ENCODE data around the gene PLCH2. TPM values are rescaled to one million over a fixed set of nuclear protein-coding genes. Genes with fewer than 3 reads are reported as not detected.

The PLCH2 gene
- polyA plus RNA-seq, 1 donor from 2014 or later, result 5.7 TPM

- Histone ChIP-seq H3K36me3 (ENCODE audit: insufficient read depth, low read length) (no peaks in the 10 kb centered on the region), H3K4me3 (ENCODE audit: low read length) (no peak overlapping the region), H2AFZ (ENCODE audit: low read depth, low read length) (no peak overlapping the region), H3K9me3 (ENCODE audit: low read length) (no peaks in the 10 kb centered on the region), H3K27me3 (ENCODE audit: insufficient read depth, low read depth, low read length) (no peaks in the 10 kb centered on the region), H3K79me2 (replicated peaks; ENCODE audit: insufficient read depth, low read length) (no peaks in the 10 kb centered on the region), H4K20me1 (ENCODE audit: insufficient read depth) (no peaks in the 10 kb centered on the region), H3K4me2 (ENCODE audit: low read length) (no peak overlapping the region), H3K27ac (ENCODE audit: low read length) (no peak overlapping the region), H3K9ac (ENCODE audit: low read length) (no peak overlapping the region), H3K9me2 (ENCODE audit: insufficient read depth, low read length) (no peaks in the 10 kb centered on the region), H3F3A (ENCODE audit: insufficient read depth, low read length, poor library complexity, severe bottlenecking) (no peaks in the 10 kb centered on the region)
- TF ChIP-seq EZH2 (IDR thresholded peaks at IDR 0.05; ENCODE audit: borderline replicate concordance, insufficient read depth, low read length, poor library complexity, severe bottlenecking) (no peak), SMC3 (conservative IDR thresholded peaks at IDR 0.05; ENCODE audit: poor library complexity) (no peak), TAF1 (IDR thresholded peaks at IDR 0.05; ENCODE audit: low read depth) (no peak), RAD21 (conservative IDR thresholded peaks at IDR 0.05) (no peak), REST (IDR thresholded peaks at IDR 0.05; ENCODE audit: borderline replicate concordance) (no peak), POLR2AphosphoS5 (IDR thresholded peaks at IDR 0.05) (no peak), MXI1 (conservative IDR thresholded peaks at IDR 0.05; ENCODE audit: poor library complexity, severe bottlenecking) (no peak), CTCF (IDR thresholded peaks at IDR 0.05; ENCODE audit: poor library complexity, severe bottlenecking) (no peak), EP300 (conservative IDR thresholded peaks at IDR 0.05; ENCODE audit: poor library complexity, severe bottlenecking) (no peak)
Observed at GRCh38 chr1:2441746-2442145, 34.3 kb upstream of the PLCH2 start.

- Histone ChIP-seq H3K4me3 (ENCODE audit: low read length) (no peak overlapping the region), H3F3A (ENCODE audit: insufficient read depth, low read length, poor library complexity, severe bottlenecking) (no peaks in the 10 kb centered on the region), H3K9me3 (ENCODE audit: low read length) (no peaks in the 10 kb centered on the region), H4K20me1 (ENCODE audit: insufficient read depth) (no peaks in the 10 kb centered on the region), H3K27me3 (ENCODE audit: insufficient read depth, low read depth, low read length) (no peaks in the 10 kb centered on the region), H3K4me2 (ENCODE audit: low read length) (no peak overlapping the region), H3K36me3 (ENCODE audit: insufficient read depth, low read length) (no peaks in the 10 kb centered on the region), H2AFZ (ENCODE audit: low read depth, low read length) (no peak overlapping the region), H3K9me2 (ENCODE audit: insufficient read depth, low read length) (no peaks in the 10 kb centered on the region), H3K27ac (ENCODE audit: low read length) (no peak overlapping the region), H3K79me2 (replicated peaks; ENCODE audit: insufficient read depth, low read length) (no peaks in the 10 kb centered on the region), H3K9ac (ENCODE audit: low read length) (no peak overlapping the region)
- TF ChIP-seq EZH2 (IDR thresholded peaks at IDR 0.05; ENCODE audit: borderline replicate concordance, insufficient read depth, low read length, poor library complexity, severe bottlenecking), result no peak
Observed at GRCh38 chr1:2442661-2443060, 33.4 kb upstream of the PLCH2 start.
